ENCODE measurements around the gene LEP. TPM values are rescaled to one million over a fixed set of nuclear protein-coding genes. Genes with fewer than 3 reads are reported as not detected.
"Not testable (repeated sequence)": the region's sequence is repeated elsewhere in the genome, so short reads cannot be mapped to it uniquely, and the experiment has no call there.

Gene LEP
- total RNA-seq, 1 experiment from 2014 or later: not detected

DNA sequence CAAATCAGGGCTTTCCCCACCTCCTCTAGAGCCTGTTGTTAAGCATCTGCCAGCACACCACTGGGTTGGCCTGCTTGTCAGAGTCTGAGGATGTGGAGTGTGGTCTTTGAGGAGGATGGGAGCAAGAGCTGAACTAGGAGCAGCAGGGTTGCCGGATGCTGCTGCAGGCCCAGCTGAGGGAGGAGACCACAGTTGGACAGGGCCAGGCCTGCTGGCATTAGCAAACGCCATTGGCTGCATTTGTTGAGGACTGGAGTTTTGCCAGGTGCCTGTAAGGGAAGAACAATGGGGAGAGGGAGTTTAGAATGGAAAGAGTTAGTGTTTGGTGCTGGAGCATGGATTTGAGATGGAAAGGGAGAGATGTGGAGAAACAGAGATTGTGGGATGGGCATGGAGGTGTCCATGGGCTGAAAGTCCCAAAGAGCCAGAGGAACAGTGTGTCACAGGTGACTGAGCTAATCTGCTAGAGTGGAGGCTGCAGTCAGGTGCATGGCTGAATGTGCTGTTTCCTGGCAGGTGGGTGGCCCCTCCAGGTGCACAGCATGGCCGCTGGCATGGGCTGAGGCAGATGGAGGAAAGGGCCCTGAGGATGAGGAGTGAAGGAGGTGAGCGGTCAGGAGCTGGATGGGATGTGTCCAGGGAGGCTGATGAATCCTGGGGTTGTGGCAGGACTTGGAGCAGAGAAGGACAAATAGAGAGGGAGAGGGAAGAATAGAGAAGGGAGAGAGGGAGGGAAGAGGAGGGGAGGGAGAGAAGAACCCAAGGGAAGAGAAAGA is 40.7 kb downstream of the LEP start:
- H3K27me3 ChIP-seq (ENCODE audit: control insufficient read depth, insufficient read depth, low read length): no peaks in the 10 kb centered on the region
- DNase-seq: peak; percentile 19
- no peaks in the 10 kb centered on the region for H3K36me3 ChIP-seq (replicated peaks; ENCODE audit: control insufficient read depth, insufficient read depth, low read length)
- no peak overlapping the region for H3K4me3 ChIP-seq (ENCODE audit: insufficient read depth, low read depth, low read length)

DNA sequence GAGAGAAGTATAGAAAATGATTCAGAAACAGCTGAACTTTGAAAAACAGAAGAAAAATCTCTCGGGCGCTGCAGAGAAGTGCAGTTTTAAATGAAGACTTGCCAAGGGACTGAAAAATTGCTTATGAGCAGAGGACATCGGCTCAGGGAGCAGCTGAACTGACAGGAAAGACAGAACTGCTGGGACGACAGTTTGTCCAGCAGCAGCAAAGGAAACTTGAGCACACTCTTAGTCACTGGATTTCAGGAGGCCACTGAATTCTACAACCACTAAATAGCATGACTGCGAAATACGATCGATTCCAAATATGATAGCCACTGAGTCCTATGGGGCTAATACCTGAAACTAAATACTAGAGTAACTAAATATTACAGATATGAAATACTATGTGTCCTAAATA is 43.0 kb downstream of the LEP start:
- DNase-seq: no peak
- no peaks in the 10 kb centered on the region for H3K27me3 ChIP-seq (ENCODE audit: control insufficient read depth, insufficient read depth, low read length)
- H3K4me3 ChIP-seq (ENCODE audit: insufficient read depth, low read depth, low read length): no peak overlapping the region
- H3K36me3 ChIP-seq (replicated peaks; ENCODE audit: control insufficient read depth, insufficient read depth, low read length): no peaks in the 10 kb centered on the region

DNA sequence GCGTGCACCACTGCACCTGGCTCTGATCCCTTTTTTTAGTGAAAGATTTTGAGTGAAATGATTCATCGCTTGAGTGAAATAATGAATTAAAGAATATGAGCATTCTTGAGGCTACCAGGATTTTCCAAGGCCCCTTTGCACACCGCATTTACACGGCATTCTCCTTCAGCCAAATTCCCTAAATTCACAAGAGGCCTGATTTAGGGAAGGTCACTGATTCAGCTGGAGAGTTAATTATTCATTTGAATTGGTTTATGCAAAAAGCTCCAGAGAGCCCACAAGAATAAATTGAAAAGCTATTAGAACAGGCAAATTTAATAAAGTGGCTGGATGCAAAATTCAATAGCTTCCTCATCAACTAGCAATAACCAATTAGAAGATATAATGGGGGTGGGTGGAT is 46.5 kb downstream of the LEP start:
- Histone ChIP-seq H3K36me3 (replicated peaks; ENCODE audit: control insufficient read depth, insufficient read depth, low read length) (no peaks in the 10 kb centered on the region), H3K4me3 (ENCODE audit: insufficient read depth, low read depth, low read length) (no peak overlapping the region), H3K27me3 (ENCODE audit: control insufficient read depth, insufficient read depth, low read length) (no peaks in the 10 kb centered on the region)
- DNase-seq: no peak

DNA sequence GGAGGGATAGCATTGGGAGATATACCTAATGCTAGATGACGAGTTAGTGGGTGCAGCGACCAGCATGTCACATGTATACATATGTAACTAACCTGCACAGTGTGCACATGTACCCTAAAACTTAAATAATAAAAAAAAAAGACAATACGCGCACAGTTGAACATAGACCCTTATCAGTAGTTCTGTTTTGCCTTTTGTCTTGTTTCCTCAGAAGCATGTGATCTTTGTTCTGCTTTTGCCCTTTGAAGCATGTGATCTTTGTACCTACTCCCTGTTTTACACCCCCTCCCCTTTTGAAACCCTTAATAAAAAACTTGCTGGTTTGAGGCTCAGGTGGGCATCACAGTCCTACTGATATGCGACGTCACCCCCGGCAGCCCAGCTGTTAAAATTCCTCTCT is 56.9 kb downstream of the LEP start:
- H3K36me3 ChIP-seq (replicated peaks; ENCODE audit: control insufficient read depth, insufficient read depth, low read length); H3K27me3 ChIP-seq (ENCODE audit: control insufficient read depth, insufficient read depth, low read length); DNase-seq; H3K4me3 ChIP-seq (ENCODE audit: insufficient read depth, low read depth, low read length): not testable (repeated sequence)

DNA sequence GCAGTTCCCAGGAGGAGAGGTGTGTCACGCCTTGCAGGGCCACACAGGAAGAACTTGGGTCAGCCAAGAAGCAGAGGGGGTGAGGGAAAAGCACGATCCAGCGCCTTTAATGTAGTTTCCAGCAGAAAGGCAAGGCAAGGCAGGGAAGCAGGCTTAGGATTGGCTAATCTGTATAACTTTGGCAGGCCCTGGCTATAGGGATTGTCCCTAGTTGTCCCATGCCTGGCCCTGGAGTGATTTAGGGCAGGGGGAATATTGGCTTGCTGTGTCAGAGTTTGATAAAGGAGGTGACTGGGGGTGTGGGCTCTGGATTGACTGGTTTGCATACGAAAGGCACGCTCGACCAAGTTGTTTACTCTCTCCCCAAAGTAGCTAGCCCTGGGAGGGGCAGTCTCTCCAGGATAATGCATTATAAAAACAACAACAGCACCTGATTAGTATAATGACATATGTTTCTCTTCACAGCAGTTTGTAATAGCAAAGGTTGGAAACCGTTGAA is 58.1 kb downstream of the LEP start:
- Histone ChIP-seq H3K4me3 (ENCODE audit: insufficient read depth, low read depth, low read length) (no peak overlapping the region), H3K27me3 (ENCODE audit: control insufficient read depth, insufficient read depth, low read length) (no peaks in the 10 kb centered on the region), H3K36me3 (replicated peaks; ENCODE audit: control insufficient read depth, insufficient read depth, low read length) (peaks cover 3% of the 10 kb centered on the region)
- peak; percentile 68 for DNase-seq

DNA sequence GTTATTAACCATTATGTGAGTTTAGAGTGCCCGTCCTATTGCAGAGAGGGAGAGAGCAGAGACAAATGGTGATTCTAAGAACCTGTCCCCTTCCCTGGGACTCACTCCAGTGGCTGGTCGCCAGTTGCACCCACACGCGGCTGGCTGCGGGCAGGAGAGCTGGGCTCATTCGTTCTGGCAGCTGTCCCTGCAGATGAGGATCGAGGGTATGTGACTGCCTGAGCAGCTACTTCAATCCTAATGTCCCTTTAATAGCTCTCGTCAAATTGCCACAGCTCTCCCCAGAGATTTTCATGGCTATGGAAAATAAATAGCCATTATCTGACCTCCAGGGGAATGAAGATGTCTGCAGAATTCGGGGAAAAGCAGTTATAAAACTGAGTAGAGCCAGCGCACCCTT is 61.1 kb downstream of the LEP start:
- no peak for DNase-seq
- no peaks in the 10 kb centered on the region for H3K27me3 ChIP-seq (ENCODE audit: control insufficient read depth, insufficient read depth, low read length)
- H3K36me3 ChIP-seq (replicated peaks; ENCODE audit: control insufficient read depth, insufficient read depth, low read length): peaks cover 18% of the 10 kb centered on the region
- H3K4me3 ChIP-seq (ENCODE audit: insufficient read depth, low read depth, low read length): no peak overlapping the region

DNA sequence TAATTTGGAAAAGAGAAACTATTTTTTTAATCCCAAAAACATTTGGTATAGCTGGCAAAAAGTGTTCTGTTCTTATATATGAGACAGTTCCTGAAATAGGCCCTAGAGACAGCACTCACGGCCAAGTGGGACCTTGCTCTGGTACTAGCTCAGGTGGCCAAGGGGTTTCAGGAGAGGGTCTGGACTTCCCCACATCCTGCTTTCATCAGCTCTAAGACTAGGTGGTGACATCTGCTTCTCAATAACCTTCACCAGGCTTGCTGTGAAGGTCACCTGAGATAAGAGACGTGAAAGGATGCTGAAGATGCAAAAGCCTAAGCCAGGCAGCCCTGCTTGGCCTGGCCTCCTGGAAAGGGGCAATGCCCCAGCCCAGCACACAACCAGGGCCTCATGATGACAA is 62.1 kb downstream of the LEP start:
- Histone ChIP-seq H3K4me3 (ENCODE audit: insufficient read depth, low read depth, low read length) (no peak overlapping the region), H3K36me3 (replicated peaks; ENCODE audit: control insufficient read depth, insufficient read depth, low read length) (peaks cover 20% of the 10 kb centered on the region), H3K27me3 (ENCODE audit: control insufficient read depth, insufficient read depth, low read length) (no peaks in the 10 kb centered on the region)
- no peak for DNase-seq

DNA sequence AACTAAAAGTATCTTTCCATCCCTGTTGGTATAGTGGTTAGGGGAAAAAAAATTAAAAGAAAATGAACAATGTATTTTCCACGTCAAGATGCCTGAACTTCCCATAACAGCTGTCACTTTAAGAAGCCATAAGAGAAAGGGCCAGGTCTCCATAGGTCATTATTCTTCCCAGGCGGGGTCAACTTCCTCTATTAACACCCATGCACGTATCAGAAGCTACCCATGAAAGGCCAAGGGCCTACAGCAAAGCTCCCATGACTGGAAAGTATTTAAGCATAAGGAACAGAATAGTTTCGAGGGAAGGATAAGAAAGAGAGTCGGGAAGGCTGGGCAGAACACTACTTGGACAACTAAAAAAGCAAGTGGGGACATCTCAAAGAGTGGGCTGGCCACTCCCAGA is 62.6 kb downstream of the LEP start:
- DNase-seq: no peak
- peaks cover 23% of the 10 kb centered on the region for H3K36me3 ChIP-seq (replicated peaks; ENCODE audit: control insufficient read depth, insufficient read depth, low read length)
- H3K4me3 ChIP-seq (ENCODE audit: insufficient read depth, low read depth, low read length): no peak overlapping the region
- H3K27me3 ChIP-seq (ENCODE audit: control insufficient read depth, insufficient read depth, low read length): no peaks in the 10 kb centered on the region

DNA sequence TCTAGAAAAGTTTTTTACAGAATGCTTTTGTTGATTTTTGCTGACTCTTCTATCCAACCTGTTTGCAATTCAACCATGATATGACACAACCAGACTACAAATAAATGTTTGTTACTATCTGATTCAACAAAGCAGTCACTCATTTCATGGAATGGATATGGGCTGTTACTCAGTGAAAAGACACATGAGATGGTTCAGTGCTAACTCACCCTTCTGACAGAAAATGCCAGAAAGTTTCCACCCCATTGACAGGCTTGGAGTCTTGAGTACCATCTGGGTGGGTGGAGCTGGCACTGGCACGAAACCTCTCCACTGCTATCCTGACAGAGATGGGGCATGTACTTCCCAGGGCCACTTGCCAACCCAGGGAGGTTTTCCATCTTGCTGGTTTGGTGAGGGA is 63.1 kb downstream of the LEP start:
- H3K36me3 ChIP-seq (replicated peaks; ENCODE audit: control insufficient read depth, insufficient read depth, low read length): peaks cover 23% of the 10 kb centered on the region
- no peaks in the 10 kb centered on the region for H3K27me3 ChIP-seq (ENCODE audit: control insufficient read depth, insufficient read depth, low read length)
- H3K4me3 ChIP-seq (ENCODE audit: insufficient read depth, low read depth, low read length): no peak overlapping the region
- no peak for DNase-seq

DNA sequence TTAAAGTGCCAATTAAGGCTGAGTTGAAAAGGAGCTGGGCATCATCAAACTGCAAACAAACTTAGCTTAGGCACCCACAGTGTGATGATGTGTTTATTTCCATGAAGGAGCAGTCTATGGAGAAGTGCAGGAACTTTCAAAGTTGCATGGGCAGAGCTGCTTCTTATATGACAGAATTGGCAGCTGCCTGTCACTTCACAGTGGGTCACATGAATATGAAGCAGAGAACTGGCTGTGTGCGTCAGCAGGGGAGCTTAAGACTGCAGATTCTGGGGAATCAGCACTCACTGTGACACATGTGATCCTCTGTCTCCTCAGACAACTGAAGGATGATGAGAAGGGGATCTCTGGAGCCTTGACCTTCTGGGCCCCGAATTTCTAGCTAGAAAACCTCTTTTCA is 66.0 kb downstream of the LEP start:
- Histone ChIP-seq H3K4me3 (ENCODE audit: insufficient read depth, low read depth, low read length) (no peak overlapping the region), H3K36me3 (replicated peaks; ENCODE audit: control insufficient read depth, insufficient read depth, low read length) (peaks cover 36% of the 10 kb centered on the region), H3K27me3 (ENCODE audit: control insufficient read depth, insufficient read depth, low read length) (no peaks in the 10 kb centered on the region)
- no peak for DNase-seq

Other genes starting within 250 kb of the LEP start
- gene LRRC4, start 209.8 kb upstream of the LEP start, total RNA-seq (2014; rRNA removed; shearing (Covaris generic)): 5.8 and 5.9 TPM in 2 replicates
- gene RBM28, start 102.6 kb downstream of the LEP start, total RNA-seq (2014; rRNA removed; shearing (Covaris generic)): 24.2 and 29.4 TPM in 2 replicates
- gene PRRT4, start 120.4 kb downstream of the LEP start, total RNA-seq (2014; rRNA removed; shearing (Covaris generic)): 0.14 and 0.67 TPM in 2 replicates
- gene IMPDH1, start 168.7 kb downstream of the LEP start, total RNA-seq (2014; rRNA removed; shearing (Covaris generic)): 27.2 and 45.7 TPM in 2 replicates
- 26.0 and 31.3 TPM in 2 replicates for gene HILPDA, start 214.6 kb downstream of the LEP start, total RNA-seq (2014; rRNA removed; shearing (Covaris generic))
- gene METTL2B, start 235.5 kb downstream of the LEP start, total RNA-seq (2014; rRNA removed; shearing (Covaris generic)): 39.5 TPM in 2 replicates